Breast epithelium (tissue), 3 donors: ENCODE results near the gene SYNDIG1.

Experiments used
- POLR2A ChIP-seq: fragments of 450-650 bp; IDR thresholded peaks from one replicate; pipeline ENCODE4 v1.6.1; 2016; ENCODE audit warnings: antibody characterized with exemption, mild to moderate bottlenecking, moderate library complexity
- TF ChIP-seq, protein P1 (sequence below), 3 donors: fragments of 450-650 bp; IDR thresholded peaks; one replicate each; pipeline ENCODE4 v1.5.1; 2016 to 2017; ENCODE audit warnings: antibody characterized with exemption in 3 of 3, mild to moderate bottlenecking in 3 of 3, moderate library complexity in 3 of 3

DNA sequence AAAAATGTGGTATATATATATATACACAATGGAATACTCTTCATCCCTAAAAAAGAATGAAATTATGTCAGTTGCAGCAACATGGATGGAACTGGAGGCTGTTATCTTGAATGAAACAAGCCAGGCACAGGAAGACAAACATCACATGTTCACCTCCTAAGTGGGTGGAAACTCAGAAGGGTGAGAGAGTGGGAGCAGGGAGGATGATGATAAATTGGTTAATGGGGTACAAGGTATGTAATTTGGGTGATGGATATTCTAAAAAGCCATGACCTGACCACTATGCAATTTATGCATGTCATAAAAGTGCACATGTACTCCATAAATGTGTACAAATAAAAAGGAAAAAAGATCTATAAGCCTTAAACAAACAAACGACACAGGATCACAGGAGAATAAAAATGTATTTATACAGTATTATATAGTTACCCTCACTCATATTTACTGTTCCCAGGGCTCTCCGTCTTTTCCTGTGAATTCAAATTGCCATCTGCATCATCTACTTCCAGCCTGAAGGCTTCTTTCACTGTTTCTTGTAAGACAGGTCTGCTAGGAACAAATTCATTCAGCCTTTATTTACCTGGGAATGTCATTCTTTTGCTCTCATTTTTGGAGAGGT is 89.8 kb downstream of the SYNDIG1 start:
- TF ChIP-seq, protein P1, sequence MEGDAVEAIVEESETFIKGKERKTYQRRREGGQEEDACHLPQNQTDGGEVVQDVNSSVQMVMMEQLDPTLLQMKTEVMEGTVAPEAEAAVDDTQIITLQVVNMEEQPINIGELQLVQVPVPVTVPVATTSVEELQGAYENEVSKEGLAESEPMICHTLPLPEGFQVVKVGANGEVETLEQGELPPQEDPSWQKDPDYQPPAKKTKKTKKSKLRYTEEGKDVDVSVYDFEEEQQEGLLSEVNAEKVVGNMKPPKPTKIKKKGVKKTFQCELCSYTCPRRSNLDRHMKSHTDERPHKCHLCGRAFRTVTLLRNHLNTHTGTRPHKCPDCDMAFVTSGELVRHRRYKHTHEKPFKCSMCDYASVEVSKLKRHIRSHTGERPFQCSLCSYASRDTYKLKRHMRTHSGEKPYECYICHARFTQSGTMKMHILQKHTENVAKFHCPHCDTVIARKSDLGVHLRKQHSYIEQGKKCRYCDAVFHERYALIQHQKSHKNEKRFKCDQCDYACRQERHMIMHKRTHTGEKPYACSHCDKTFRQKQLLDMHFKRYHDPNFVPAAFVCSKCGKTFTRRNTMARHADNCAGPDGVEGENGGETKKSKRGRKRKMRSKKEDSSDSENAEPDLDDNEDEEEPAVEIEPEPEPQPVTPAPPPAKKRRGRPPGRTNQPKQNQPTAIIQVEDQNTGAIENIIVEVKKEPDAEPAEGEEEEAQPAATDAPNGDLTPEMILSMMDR (IDR thresholded peaks at IDR 0.05): no peak
- no peak for TF ChIP-seq POLR2A
